GM13977 (cell line): Measurements from ENCODE around the gene AK2.

Experiments used
- DNase-seq: peaks from one replicate; pipeline ENCODE4 v3.0.0; 2012; ENCODE audit warnings: low spot score
- in situ Hi-C: fragments of 300-500 bp; cut with MboI; formaldehyde crosslinking; loops from one replicate; pipeline ENCODE4 v1.12.0; 2022; ENCODE audit warnings: low sequenced_read_pairs, low pct_unique_long_range_greater_than_20kb, mixed read lengths, inconsistent platforms; ENCODE audit not compliant: unreplicated experiment
- TF ChIP-seq, protein P1 (sequence below): IDR thresholded peaks from 2 replicates; pipeline ENCODE4 v1.5.1; 2012; ENCODE audit warnings: mild to moderate bottlenecking, control low read depth; ENCODE audit not compliant: insufficient read depth; ENCODE audit errors: extremely low read depth, missing control alignments

The AK2 gene

DNA sequence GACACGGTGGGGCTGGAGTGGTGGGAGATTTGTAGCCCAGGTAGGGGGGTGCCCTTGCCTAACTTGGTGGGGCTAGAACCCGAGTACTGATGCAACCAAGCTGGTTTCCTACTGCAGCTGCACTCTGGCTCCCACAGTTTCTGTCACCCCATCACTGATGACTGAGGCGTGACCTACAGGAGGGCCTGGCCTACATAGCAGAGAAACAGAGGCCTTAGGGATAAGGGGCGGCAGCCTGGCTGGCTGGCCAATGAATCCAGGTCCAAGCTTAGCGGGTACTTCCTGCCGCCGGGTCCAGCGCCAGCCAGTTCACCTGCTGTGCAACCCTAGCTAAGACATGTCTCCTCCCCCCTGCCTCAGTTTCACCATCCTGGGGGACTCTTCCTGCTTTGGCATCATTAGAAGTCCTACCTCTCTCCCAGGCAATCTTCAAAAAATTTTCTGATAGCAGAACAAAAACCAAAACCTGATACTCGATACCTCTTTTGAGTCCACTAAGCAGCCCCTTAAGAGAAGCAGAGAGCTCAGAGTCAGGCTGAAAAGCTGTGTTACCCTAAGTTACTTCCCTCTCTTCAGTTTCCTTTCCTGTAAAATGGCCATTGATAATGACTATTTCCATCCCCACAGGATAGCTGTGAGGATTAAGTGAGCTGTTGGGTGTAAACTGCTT, 44.7 kb downstream of the AK2 start:
- TF ChIP-seq, protein P1, sequence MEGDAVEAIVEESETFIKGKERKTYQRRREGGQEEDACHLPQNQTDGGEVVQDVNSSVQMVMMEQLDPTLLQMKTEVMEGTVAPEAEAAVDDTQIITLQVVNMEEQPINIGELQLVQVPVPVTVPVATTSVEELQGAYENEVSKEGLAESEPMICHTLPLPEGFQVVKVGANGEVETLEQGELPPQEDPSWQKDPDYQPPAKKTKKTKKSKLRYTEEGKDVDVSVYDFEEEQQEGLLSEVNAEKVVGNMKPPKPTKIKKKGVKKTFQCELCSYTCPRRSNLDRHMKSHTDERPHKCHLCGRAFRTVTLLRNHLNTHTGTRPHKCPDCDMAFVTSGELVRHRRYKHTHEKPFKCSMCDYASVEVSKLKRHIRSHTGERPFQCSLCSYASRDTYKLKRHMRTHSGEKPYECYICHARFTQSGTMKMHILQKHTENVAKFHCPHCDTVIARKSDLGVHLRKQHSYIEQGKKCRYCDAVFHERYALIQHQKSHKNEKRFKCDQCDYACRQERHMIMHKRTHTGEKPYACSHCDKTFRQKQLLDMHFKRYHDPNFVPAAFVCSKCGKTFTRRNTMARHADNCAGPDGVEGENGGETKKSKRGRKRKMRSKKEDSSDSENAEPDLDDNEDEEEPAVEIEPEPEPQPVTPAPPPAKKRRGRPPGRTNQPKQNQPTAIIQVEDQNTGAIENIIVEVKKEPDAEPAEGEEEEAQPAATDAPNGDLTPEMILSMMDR, result no peak
- DNase-seq, result no peak
- in situ Hi-C loops, result no loop called here

DNA sequence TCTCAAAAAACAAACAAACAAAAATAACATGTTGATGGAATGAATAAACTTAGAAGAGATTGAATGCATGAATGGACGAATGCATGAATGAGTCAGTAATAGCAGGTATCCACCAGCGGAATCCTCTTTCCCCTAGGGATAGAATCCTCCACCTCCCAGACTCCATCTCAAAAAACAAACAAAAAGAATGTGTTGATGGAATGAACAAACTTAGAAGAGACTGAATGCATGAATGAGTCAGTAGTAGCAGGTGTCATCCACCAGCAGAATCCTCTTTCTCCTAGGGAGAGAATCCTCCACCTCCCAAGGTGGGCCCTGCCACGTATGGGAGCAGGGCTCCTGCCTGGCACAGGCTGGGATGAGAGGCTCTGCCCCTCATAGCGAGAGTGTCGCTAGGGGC, 45.3 kb downstream of the AK2 start:
- DNase-seq, result no peak
- in situ Hi-C loops, result no loop called here
- TF ChIP-seq, protein P1, result no peak

DNA sequence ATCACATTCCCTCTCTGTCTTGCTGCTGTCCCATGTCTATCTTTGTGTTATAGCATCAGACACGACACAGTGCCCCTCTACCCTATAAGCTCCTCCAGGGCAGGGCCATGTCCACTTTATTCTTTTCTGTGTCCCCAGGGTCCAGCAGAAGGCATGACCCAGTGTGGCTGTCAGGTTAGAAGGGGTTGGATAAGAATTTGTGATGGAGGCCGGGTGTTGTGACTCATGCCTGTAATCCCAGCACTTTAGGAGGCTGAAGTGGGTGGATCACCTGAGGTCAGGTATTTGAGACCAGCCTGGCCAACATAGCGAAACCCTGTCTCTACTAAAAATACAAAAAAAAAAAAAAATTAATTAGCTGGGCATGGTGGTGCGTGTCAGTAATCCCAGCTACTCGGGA, 45.8 kb downstream of the AK2 start:
- TF ChIP-seq, protein P1, result no peak
- in situ Hi-C loops, result no loop called here
- DNase-seq, result no peak

DNA sequence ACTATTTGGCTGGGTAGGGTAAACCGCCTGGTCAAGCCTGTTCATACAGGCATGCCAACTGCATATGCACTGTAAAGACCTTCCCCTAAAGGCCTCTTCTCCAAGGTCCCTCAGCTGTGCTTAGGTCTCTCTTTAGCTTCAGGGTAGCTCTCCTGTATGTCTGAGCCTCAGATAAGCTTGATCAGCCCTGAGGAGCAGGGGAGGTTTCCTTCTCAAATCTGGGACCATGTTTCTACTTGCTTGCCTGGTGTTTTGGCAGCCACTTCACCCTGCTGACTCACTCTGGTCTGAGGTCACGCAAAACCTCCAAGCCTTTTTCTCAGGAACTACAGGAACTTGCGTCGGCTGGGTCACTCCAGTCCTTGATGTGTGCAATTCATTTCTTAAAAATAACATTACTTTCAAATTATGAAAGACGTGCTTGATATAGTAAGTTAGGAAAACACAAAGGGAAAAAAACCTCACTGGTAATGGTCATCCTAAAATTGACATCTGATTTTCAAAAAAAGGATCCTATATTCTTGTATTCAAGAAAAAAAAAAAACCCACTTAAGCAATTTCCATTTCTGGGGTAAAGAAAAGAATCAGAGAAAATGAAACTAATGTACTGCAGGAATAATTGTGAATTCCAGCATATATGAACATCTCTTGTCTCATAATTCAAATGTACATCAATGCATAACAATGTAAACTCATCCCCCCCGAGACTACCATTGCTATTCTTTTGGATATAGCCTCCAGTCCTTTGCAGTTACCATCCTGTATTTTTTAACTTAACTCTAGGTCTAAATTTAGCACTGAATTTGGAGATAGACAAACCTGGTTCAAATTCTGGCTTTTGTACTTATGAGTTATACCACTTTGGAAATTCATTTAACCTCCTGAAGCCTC, 47.3 kb downstream of the AK2 start:
- in situ Hi-C loops, result no loop called here
- no peak for DNase-seq
- TF ChIP-seq, protein P1, result no peak

DNA sequence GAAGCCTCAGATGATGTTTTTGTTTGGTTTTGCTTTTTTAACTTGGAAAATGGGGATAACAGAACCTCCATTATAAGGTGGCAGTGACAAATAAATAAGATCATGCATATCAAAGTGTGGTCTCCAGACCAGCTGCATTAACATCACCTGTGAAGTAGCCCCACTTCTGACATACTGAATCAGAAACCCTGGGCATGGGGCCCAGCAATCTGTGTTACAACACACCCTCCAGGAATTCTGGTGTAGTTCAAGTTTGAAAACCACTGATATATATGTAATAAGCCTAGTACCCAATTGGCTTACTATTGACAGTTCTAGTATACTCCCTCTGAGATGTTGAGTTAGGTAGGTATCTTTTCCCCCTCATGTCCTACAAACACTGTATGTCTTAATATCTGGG, 48.0 kb downstream of the AK2 start:
- TF ChIP-seq, protein P1, result no peak
- in situ Hi-C loops, result no loop called here
- DNase-seq, result no peak

DNA sequence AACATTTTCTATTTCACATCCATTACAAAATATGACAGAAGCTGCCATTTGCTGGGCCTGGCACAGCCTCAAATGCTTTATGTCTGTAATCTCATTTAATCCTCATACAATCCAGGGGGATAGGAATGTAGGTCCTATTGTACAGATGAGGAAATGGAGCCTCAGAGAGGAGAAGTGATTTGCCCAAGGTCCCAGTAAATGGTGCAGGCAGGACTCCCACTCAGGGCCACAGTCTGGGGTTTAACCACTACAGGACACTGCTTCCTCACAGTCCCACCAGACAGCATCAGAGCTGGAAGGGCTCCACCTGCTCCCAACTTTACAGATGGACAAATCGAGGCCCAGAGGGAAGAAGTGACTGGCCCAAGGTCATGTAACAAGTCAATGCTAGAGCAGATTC, 51.5 kb downstream of the AK2 start:
- DNase-seq, result no peak

More for the DNA sequence above, 51.5 kb downstream of the AK2 start:
- in situ Hi-C loops, result no loop called here
- TF ChIP-seq, protein P1, result no peak
